Measurements from ENCODE around the gene BRMS1L.

DNA sequence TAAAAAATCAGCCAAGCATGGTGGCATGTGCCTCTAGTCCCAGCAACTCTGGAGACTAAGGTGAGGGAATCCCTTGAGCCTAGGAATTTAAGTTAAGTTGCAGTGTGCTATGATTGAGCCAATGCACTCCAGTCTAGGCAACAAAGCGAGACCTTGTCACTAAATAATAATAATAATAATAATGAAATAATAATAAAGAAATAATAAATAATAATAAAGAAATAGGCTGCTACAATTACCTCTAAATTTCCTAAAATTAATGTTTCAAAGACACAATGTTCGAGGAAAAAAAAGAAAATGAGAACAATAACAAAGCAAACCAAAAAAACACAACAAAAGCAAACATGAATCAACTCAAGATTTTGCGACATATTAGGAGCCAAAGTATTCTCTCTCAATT, 46.8 kb upstream of the BRMS1L start:
- TF ChIP-seq CTCF (IDR thresholded peaks at IDR 0.05; ENCODE audit: poor library complexity, severe bottlenecking) (no peak), POLR2AphosphoS5 (IDR thresholded peaks at IDR 0.05) (no peak), RAD21 (conservative IDR thresholded peaks at IDR 0.05) (no peak), REST (IDR thresholded peaks at IDR 0.05; ENCODE audit: borderline replicate concordance) (no peak), EZH2 (IDR thresholded peaks at IDR 0.05; ENCODE audit: borderline replicate concordance, insufficient read depth, low read length, poor library complexity, severe bottlenecking) (no peak), TAF1 (IDR thresholded peaks at IDR 0.05; ENCODE audit: low read depth) (no peak), SMC3 (conservative IDR thresholded peaks at IDR 0.05; ENCODE audit: poor library complexity) (no peak), MXI1 (conservative IDR thresholded peaks at IDR 0.05; ENCODE audit: poor library complexity, severe bottlenecking) (no peak), EP300 (conservative IDR thresholded peaks at IDR 0.05; ENCODE audit: poor library complexity, severe bottlenecking) (no peak)

Data from neural cell (in vitro differentiated cells).